SK-N-MC (cell line): ENCODE results near the gene PLXNA4.

ENCODE experiments used
- EZH2 ChIP-seq: fragments of 200-600 bp; sonication (generic); IDR thresholded peaks from one replicate; pipeline ENCODE4 v1.6.1; 2017; ENCODE audit warnings: antibody characterized with exemption
- FOXP2 ChIP-seq: optimal IDR thresholded peaks from 2 replicates; pipeline ENCODE3; 2011; ENCODE audit warnings: mild to moderate bottlenecking, moderate library complexity; ENCODE audit not compliant: insufficient read depth; ENCODE audit errors: extremely low read length, control extremely low read depth
- POLR2AphosphoS5 ChIP-seq: IDR thresholded peaks from 2 replicates; pipeline ENCODE4 v1.6.1; 2012; ENCODE audit warnings: mild to moderate bottlenecking, low read depth, low read length, borderline replicate concordance

- TF ChIP-seq EZH2 (no peak), POLR2AphosphoS5 (no peak), FOXP2 (no peak)
Measured at GRCh38 chr7:132087421-132087820, 488.8 kb downstream of the PLXNA4 start.
